Measurements from ENCODE around the gene C19orf18.

C19orf18 gene

GRCh38 chr19:57947419-57948134 is 26.8 kb downstream of the C19orf18 start, which contains the start of gene ZNF256:
ZNF256 (minus strand) TSS chr19:57947706; CDS start chr19:57947474, 232 bp downstream.
- peak; percentile 95 for DNase-seq (ENCODE audit: low spot score)
- no peak for TF ChIP-seq CTCF (IDR thresholded peaks at IDR 0.05; ENCODE audit: extremely low read depth, missing control alignments)

- TF ChIP-seq CTCF (IDR thresholded peaks at IDR 0.05; ENCODE audit: extremely low read depth, missing control alignments) = no peak
- no peak for DNase-seq (ENCODE audit: low spot score)
These were observed 27.3 kb downstream of the C19orf18 start for GRCh38 chr19:57947088-57947418.

GRCh38 chr19:57946316-57946715 is 28.0 kb downstream of the C19orf18 start:
- DNase-seq (ENCODE audit: low spot score) = no peak
- no peak for TF ChIP-seq CTCF (IDR thresholded peaks at IDR 0.05; ENCODE audit: extremely low read depth, missing control alignments)

- no peak for TF ChIP-seq CTCF (IDR thresholded peaks at IDR 0.05; ENCODE audit: extremely low read depth, missing control alignments)
- no peak for DNase-seq (ENCODE audit: low spot score)
These were observed 32.7 kb downstream of the C19orf18 start for GRCh38 chr19:57941593-57941992.

GRCh38 chr19:57935731-57936130 is 38.6 kb downstream of the C19orf18 start:
- no peak for DNase-seq (ENCODE audit: low spot score)
- no peak for TF ChIP-seq CTCF (IDR thresholded peaks at IDR 0.05; ENCODE audit: extremely low read depth, missing control alignments)

GRCh38 chr19:57934820-57935665 is 39.3 kb downstream of the C19orf18 start, which contains the start of gene ZNF418:
ZNF418 (minus strand) TSS chr19:57935402; CDS start chr19:57933822, 1,580 bp downstream.
- DNase-seq (ENCODE audit: low spot score) = peak; percentile 64
- no peak for TF ChIP-seq CTCF (IDR thresholded peaks at IDR 0.05; ENCODE audit: extremely low read depth, missing control alignments)

- no peak for TF ChIP-seq CTCF (IDR thresholded peaks at IDR 0.05; ENCODE audit: extremely low read depth, missing control alignments)
- no peak for DNase-seq (ENCODE audit: low spot score)
These were observed 46.7 kb downstream of the C19orf18 start for GRCh38 chr19:57927587-57927986.

- DNase-seq (ENCODE audit: low spot score) = peak; percentile 86
These were observed 58.0 kb downstream of the C19orf18 start, which contains the start of gene ZNF417 for GRCh38 chr19:57916168-57916995. ZNF417 (minus strand) TSS chr19:57916592; CDS start chr19:57916411, 181 bp downstream.
